Stimulated activated CD4-positive, alpha-beta T cell treated with anti-CD3 and anti-CD28 coated beads, Interleukin-2, amount 100 ng/mL, for 24 hours (primary cell): ENCODE data around the gene EPB41L2.
"Not testable (repeated sequence)": the region's sequence is repeated elsewhere in the genome, so short reads cannot be mapped to it uniquely, and the experiment has no call there.

Experiments used
- DNase-seq, 2 donors: peaks; one replicate each; pipeline ENCODE4 v3.0.0-alpha.2; 2020

EPB41L2 gene

DNA sequence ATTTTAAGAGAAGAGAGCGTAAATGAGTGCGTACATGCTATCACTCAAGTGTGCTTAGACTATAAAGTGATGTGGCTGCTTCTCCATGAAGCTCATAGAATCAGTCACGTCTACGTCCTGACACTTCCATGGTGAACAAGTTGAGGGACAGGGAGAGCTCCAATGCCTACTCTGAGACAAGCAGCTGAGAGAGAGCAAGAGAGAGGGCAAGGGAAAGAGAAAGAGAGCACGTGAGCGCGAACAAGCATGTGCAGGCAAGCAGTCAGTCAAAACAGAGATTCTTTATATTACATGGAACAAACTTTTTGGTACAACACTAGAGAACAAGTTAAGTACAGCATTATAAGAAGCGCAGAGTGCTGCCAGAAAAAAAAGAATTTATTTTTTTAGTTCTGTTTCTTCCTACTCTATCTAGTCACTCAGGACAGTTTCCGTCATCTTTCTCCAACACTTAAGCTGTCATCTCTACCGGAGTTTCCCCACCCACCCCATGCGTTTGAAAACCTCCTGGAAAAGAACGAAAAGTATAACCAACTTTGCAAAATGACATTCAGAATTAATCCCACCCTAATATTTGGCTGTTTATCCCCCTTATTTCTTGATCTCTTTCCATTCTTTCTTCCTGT lies 61.8 kb downstream of the EPB41L2 start:
- no peak for DNase-seq

DNA sequence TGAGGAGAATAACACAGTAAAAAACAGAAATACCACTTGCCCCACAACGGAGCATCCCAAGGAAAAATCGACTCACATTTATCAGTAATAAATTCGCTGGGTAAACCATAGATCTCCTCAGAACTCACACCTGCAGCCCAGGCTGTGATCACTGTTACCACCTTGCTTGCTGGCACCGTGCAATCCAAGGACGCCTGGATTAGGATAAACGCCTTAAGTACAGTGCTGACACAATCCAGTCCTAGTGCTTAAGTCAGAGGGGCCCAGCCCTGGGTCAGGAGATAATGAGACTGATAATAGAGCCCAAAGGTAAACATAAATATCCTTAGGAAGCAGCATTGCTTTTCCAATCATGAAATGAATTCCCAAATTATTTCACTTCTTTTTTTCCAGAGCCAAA lies 62.5 kb downstream of the EPB41L2 start:
- DNase-seq = no peak

DNA sequence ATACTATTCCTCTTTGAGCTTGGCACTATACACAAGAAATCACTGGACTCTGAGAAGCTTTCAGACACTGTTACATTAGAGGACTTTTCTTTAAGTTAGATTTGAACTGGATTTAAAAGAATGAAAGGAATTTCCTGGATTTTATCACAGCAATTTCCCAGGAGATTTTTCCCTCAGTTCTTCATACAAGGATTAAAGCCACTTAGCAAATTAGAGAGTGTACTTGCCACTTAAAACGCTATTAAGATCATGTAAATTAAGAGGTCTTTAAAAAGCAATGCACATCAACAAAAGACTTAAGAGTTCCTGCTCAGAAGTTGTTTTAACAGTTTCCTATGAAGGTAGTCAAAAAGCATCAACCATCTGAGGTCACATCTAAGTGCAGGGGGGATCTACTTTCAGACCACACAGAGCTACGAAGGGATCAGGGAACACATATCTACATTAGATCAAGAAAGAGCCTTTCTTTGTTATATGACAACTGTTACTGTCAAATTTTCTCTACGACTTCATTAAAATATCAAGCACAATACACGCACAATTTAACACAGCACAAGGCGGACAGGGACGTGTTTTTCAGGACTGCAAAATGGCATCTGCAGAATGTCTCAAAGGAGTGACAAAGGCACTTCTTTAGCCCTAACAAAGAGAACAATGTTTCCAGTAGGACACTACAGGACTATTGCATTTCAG lies 65.8 kb downstream of the EPB41L2 start:
- no peak for DNase-seq

DNA sequence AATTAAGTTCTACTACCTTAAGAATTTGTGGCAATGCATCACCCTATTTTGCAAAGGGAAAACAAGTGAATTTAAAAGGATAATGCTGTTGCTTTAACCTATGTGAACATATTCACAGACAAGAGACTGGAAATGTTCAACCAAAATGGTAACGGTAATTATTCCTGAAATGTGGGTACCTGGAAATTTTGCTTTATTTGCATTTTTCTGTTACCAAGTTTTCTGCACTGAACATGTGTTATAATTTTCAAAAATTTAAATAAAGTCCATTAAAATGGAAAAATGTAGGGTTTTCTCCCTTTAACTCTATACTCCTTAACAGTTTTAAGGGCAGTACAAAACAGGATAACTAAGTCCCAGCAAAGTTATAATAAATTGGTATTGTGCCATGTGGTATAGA lies 66.4 kb downstream of the EPB41L2 start:
- DNase-seq = no peak

DNA sequence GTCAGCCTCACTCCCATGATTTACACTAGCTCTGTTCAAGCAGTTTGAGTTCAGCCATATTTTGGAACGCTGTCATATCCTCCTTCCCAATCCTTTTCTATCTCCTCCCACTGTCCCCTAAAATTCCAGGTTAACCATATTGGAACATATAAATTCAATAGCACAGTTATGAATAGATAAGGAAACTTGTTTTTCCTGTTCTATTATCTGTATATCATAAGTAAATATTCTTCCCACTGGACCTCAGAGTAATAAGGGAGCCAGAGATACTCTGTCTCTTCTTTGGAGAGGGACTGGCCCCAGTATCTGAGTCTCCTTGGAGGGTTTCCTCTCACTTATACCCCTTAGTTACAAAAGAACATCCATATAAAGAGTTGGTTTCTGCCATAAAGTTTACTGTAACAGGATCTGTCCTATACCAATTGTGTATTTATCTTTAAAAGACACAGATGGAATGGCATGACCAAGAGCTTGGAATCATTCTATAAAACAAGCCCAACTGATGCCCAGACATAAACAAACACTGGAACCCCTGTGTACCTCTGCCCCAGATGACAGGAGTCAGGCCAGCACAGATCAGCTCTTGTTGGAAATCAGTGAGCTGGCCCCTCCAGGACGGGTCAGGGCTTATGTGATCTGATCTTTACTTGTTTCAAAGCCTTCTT lies 67.1 kb downstream of the EPB41L2 start:
- no peak for DNase-seq

DNA sequence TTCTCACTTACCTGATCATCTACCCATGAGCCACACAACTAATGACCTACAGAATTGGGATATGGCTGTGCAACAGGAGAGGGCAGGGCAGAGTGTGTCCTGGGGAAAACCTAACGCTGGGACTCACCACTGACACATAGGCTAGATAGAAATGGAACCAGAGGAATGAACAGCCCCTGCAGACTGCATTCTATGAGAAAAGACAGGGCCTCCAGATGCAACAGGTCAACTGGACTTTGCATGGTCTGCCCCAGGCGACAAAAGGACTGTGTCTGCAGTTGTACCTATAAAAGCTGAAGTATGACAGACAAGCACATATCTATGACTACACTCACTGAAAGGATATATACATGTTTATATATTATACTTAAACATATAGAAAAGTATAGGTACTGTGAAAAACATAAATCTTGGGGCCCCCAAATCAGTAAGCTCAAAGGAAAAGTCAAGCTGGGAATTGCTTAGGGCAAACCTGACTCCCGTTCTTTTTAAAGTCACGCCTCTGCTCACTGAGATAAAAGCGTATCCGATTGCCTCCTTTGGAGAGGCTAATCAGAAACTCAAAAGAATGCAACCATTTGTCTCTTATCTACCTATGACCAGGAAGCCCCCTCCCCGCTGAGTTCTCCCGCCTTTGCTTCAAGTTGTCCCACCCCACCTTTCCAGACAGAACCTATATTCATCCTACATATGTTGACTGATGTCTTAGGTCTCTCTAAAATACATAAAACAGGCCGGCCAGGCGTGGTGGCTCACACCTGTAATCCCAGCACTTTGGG lies 68.5 kb downstream of the EPB41L2 start:
- DNase-seq = no peak

DNA sequence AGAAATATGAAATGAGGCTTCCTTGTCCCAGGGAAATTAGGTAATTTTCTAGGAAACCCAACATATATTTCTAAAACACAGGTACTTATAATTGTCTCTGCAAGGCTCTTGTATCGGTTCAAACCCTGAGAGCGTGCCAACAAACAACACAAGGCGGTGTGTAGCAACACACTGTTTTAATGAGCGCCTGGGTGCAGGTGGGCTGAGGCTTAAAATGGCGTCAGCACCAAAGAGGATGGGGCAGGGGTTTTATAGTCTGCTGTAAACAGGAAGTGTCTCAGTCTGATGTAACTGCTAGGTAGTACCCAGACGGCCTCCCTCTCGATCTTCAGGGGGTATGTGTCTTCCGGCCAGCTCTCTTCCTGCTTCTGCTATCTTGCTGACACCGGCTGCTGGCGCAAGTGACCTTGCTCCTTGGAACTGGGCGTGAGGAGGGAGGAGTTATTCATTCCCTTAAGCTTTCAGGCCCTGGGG lies 69.7 kb downstream of the EPB41L2 start:
- DNase-seq = no peak

DNA sequence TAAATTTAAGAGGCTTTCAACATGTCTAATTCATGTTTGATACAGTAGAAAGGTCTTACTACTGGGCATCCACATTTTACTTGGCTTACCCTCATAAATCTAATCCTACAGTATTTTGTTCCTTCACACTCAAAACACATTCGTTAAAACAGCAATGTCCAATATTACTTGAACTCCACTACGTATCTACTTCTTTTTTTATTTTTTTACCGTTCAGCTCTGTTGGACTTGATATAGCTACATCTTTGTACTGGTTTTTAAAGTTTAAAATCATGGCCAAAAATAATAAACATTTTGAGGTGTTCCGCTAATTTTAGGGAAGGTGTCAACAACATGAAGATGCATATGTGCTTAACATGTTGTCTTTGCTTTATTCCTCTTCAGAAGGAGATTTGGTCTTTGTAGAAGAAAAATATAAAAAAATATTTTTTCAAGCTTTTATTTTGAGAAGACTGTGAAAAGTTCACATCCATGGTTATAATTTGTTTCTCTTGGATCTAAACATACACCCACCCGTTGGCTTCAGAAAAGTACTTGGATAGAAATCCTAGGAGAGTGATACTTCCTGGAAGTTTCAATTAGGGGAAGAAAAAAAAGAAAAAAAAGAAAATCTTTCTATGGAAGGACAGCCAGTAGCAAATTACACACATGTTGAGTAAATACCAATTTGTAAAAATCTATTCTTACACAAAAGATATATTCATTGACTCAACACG lies 71.5 kb downstream of the EPB41L2 start:
- DNase-seq = no peak

DNA sequence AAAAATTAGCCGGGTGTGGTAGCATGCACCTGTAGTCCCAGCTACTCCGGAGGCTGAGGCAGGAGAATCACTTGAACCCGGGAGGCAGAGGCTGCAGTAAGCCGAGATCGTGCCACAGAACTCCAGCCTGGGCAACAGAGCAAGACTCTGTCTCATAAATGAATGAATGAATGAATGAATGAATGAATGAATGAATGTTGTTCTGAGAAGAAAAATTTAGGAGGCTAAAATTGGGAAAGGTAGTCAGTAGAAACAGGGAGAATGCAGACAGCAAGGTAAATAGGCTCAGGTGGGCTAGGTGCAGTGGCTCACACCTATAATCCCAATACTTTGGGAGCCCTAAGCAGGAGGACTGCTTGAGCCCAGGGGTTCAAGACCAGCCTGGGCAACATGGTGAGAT lies 75.5 kb downstream of the EPB41L2 start:
- not testable (repeated sequence) for DNase-seq

DNA sequence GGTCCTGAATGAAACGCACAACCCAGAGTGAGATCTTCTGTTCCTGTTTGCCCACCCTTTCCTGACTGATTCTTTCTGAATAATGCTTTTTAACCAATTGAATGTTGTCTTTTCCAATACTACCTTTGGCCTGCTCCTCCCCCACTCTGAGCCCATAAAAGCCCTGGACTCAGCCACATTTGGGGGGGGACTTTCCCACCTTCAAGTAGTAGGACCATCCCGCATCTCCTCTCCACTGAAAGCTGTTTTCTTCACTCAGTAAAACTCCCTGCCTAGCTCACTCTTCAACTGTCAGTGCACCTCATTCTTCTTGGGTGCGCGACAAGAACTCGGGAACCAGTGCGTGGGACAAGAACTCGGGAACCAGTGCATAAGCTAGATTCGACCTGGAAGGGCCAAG lies 77.9 kb downstream of the EPB41L2 start:
- no peak for DNase-seq

DNA sequence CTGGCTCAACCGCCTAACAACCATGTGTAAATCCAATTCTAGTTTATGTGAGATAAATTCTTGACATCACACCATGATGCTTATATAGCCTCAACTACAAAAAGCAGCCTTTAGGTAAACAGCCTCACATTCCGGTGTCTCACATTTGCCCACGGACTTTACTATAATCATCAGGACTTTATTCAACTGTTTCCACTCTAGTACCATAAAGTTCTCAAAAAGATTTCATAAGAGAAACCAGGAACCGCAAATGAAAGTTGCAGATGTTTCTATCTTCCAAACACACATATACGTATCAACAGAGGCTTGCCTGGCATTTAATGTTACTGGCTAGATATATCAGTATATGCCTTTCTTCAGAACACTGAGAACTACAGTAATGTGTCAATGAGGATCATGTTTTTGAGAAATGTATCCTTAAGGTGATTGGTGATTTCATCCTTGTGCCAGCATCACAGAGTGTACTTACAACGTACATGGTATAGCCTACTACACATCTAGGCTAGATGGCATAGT lies 80.0 kb downstream of the EPB41L2 start:
- DNase-seq = no peak

DNA sequence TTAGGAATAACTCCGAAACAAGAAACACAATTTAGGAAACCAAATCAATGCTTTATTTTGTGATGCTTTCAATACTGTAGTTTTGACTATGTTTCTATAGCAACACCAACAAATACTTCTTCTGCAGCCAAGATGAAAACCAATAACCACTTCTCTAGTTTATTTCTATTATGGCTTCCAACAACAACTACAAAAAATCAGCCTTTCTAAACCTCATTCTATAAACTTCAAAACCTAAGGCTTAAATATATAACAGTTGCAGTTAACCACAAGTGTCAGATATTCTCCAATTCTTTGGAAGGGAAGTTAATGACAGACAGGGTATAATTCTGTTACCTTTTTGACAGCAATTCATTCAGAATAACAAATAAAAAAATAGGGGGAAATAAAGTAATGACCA lies 80.9 kb downstream of the EPB41L2 start:
- no peak for DNase-seq

DNA sequence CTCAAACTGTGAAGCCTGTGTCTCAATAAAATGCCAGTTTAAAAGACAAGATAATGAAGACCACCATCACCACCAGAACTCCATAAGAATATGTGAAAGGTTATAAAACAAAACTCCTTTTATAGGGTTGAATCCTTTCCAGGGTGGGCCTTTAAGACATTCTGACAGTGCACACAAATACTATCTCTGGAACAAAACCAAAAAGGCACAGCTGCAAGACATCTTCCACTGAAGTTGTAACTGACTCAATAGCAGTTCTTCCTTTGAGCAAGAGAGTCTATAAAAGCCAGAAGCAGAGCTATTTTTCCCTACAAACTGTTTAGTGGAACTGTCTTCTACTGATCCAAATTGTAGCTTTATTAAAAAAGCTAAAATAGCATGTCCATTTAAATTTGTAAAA lies 81.6 kb downstream of the EPB41L2 start:
- DNase-seq = no peak

DNA sequence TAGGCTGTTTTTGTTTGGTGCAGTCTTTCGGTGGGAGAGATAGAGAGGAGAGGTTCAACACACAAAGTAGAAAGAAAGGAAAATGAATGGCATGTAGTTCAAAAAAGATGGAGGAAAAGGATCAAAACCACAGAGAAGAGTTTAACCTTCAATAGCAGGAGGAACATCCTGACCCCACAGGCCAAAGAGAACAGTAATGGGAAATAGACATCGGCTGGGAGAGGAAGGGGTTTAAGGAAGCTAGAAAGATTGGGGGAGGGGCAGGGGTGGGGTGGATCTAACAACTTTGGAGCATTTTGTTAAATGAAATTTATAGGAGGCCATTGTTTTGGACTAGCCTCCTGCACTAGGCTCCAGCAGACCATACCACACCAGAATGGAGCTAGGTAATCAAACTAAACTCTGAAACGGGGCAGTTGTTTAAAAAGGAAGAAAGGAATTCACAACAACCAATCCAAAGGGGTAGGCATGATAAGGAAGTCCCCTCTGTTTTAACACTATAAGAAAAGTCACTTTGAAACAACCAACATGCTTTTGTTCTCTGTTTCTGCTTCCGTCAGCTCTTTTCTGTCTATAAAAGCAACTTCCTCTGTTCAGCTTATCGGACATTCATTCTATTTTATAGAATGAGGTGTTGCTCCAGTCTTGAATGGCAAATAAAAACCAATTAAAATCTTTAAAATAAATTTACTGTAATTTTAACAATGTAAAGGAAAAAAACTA lies 82.6 kb downstream of the EPB41L2 start:
- DNase-seq = no peak

DNA sequence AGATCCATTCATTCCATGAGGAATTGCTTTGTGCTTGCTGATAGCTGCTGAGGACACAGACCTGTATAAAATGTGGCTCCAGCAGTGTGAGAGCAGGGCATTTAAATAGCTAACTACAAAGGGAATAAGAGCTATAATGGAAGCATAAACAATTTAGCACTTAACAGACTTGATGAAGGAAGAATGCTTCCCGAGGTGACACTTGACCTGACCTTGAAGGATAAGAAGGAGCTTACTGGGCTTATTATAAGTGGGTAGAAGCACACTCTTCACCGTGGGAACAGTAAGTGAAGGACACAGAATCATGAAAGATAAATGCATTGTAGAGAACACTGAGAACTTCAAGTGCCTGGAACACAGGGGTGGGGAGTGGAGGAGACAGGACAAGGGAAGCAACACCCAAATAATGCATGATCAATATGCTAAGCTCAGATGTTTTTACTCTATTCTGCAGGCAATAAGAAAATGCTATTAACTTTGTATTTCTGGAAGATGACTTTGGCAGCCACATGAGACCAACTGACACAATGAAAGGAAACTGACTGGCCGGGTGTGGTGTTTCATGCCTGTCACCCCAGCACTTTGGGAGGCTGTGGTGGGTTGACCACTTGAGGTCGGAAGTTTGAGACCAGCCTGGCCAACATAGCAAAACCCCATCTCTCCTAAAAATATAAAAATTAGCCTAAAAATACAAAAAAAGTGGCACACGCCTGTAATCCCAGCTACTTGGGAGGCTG lies 84.2 kb downstream of the EPB41L2 start:
- DNase-seq = no peak

DNA sequence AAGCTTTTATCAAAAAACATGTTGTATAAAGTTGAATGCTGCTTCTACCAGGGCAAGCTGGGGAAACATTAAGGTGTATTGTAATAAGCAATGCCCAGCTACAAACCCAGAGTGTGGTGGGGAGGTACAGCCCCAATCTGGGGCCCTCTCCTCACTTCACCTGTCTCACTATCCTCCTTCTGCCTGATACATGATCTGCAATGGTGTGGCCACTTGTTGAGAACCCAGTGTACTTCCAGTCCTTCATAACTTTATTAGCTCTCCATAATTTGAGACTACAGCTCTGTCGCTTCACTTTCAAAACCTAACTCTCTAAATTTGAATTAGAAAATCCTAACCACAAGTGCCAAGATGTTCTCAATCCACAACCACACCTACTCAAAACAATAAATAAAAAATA lies 84.9 kb downstream of the EPB41L2 start:
- DNase-seq = no peak

DNA sequence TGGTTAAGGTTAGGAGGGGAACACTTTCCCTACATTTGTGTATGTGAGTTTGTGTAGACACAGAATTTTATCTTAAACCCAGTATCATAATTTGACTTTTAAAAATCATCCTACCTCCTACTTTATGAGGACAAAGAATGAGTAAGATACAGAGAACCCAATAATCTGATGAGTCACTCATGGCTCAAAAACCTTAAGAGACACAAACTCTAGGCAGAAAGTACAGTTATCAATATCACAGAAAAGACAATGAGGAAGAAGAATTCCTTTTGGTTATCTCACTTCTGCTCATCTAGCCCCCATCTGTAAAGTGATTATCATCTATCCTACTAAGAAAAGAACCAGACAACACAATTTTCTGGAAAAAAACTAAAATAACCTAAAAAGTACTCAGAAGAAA lies 87.7 kb downstream of the EPB41L2 start:
- no peak for DNase-seq

DNA sequence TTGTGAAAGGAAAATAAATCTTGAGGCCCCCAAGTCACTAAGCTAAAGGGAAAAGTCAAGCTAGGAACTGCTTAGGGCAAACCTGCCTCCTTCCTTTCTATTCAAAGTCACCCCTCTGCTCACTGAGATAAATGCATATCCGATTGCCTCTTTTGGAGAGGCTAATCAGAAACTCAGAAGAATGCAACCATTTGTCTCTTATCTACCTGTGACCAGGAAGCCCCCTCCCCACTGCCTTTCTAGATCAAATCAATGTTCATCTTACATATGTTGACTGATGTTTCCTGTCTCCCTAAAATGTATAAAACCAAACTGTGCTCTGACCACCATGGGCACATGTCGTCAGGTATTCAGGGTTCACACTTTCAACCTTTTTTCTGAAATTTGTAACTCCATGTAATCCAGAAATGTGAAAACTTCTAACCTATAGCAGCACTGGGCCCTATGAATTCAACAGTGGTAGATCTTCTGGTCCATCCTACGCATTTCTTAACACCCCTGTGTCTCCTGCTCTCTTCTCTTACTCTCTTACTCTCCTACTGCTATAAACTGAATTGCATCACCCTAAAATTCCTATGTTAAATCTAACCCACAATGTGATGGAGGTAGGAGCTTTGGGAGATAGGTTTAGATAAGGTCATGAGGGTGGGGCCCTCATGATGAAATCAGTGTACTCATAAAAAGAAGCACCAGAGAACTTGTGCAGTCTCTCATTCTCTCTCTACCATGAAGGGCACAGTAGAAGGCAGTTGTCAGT lies 89.3 kb downstream of the EPB41L2 start:
- no peak for DNase-seq

DNA sequence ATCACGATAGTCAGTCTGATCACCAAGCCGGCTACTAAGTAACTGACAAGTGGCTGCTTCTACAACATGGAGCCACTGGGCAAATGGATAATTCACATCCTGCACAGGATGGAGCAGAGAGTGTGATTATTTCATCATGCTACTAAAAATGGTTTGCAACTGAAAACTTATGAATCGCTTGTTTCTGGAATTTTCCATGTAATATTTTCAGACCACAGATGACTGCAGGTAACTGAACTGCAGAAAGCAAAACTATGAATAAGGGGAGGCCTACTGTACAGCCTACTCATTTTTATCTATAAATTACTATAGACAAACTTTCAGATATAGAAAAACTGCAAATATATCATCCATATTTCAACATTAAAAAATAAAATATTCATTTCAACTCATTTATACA lies 91.5 kb downstream of the EPB41L2 start:
- DNase-seq = no peak

DNA sequence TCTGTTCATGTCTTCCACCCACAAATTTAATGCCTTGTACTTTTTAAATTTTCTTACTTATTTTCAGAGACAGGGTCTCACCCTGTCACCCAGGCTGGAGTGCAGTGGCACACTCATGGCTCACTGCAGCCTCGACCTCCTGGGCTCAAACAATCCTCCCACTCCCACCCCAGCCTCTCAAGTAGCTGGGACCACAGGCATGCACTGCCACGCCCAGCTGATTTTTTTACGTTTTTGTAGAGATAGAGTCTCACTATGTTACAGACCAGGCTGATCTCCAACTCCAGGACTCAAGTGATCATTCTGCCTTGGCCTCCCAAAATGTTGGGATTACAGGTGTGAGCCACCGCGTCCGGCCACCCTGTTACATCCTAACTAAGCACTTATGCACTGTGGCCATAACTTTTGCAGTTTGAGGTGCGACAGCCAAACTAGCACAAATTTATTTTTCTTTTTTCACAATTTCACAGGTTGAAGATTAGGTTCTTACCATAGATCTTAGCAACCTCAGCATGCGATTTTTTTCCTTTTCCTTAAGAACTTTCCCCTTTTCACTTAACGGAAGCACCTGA lies 92.1 kb downstream of the EPB41L2 start:
- DNase-seq = no peak
